ENCODE results near the gene AP2B1. TPM values are rescaled to one million over a fixed set of nuclear protein-coding genes. Genes with fewer than 3 reads are reported as not detected.

The AP2B1 gene
- total RNA-seq, 6 experiments from 2014 or later: 33.8 to 62.7 (median 40.8) TPM

GRCh38 chr17:35614810-35615209 is 27.7 kb downstream of the AP2B1 start:
- no peaks in the 10 kb centered on the region for H3K27me3 ChIP-seq
- peaks cover 0 to 23% (median 3%) of the 10 kb centered on the region in 4 donors for H3K36me3 ChIP-seq
- H3K4me1 ChIP-seq: no peaks in the 10 kb centered on the region
- H3K4me3 ChIP-seq: no peak overlapping the region
- no peak overlapping the region for H3K27ac ChIP-seq
- intact Hi-C loops (cut with DNase I): loop anchor here (5.0 kb wide), 1 partner anchor 132 kb away; no protein-coding TSS in a partner anchor
- WGBS (ENCODE audit: insufficient coverage, low coverage, low lambda C conversion rate, missing lambda C conversion rate): 71% methylated on average over 3 of the region's 3 CpGs
- H3K9me3 ChIP-seq: no peaks in the 10 kb centered on the region
- ATAC-seq (no peak), DNase-seq (no peak)
- TF ChIP-seq CTCF (IDR thresholded peaks at IDR 0.05) (no peak), POLR2A (IDR thresholded peaks at IDR 0.05) (no peak)

- Histone ChIP-seq H3K36me3 (peaks cover 0 to 8% (median 3%) of the 10 kb centered on the region in 4 donors), H3K27me3 (no peaks in the 10 kb centered on the region), H3K4me3 (no peak overlapping the region), H3K27ac (no peak overlapping the region), H3K4me1 (no peaks in the 10 kb centered on the region), H3K9me3 (no peaks in the 10 kb centered on the region)
- ATAC-seq (no peak), DNase-seq (no peak)
- TF ChIP-seq POLR2A (IDR thresholded peaks at IDR 0.05) (no peak), CTCF (IDR thresholded peaks at IDR 0.05) (no peak)
- intact Hi-C loops (cut with DNase I): no loop called here
- WGBS (ENCODE audit: insufficient coverage, low coverage, low lambda C conversion rate, missing lambda C conversion rate): 73% methylated on average over 7 of the region's 7 CpGs
Measured at GRCh38 chr17:35616536-35616935, 29.4 kb downstream of the AP2B1 start.

DNA sequence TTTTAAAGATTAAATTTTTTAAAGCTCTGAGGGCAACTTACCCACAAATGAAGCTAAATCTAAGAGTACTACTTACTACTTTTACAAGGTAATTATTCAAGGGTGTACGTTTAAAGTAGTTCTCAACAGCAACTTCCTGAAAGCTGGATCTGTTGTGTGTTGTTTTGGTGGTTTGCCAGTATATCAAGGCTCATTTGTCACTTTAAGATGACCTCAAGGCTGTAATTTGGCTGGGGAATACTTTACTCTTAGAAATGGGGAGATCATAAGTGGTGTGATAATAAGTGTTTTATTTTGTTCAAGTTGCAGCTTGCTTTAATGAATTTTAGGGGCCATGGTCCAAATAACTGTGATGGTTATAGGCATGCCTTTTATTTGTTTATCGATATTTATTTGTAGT is 30.4 kb downstream of the AP2B1 start:
- Histone ChIP-seq H3K4me3 (no peak overlapping the region), H3K27ac (no peak overlapping the region), H3K9me3 (no peaks in the 10 kb centered on the region), H3K4me1 (no peaks in the 10 kb centered on the region), H3K27me3 (no peaks in the 10 kb centered on the region), H3K36me3 (no peaks in the 10 kb centered on the region)
- DNase-seq: no peak
- no peak for ATAC-seq
- intact Hi-C loops (cut with DNase I): no loop called here
- WGBS (ENCODE audit: insufficient coverage, low coverage, low lambda C conversion rate, missing lambda C conversion rate): 69% methylated on average over 2 of the region's 2 CpGs
- no peak for TF ChIP-seq POLR2A (IDR thresholded peaks at IDR 0.05)
- no peak for TF ChIP-seq CTCF (IDR thresholded peaks at IDR 0.05)

DNA sequence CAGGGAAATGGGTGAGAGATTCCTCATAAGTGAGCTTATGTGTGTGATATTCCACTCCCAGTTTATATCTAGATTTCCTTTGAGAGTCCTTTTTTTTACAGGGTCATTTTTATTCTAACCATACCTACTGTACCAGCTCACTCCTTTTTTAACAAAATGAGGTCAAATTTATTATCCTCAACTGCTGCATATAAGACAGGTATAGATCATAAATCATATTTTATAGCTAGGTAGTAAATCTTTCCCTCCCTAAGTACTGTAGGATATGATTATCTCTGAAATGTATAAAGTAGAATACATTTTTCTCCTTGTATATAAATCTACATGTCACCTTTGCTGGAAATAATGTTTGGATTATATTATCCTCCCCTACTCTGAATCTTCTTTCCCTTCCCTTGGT is 31.5 kb downstream of the AP2B1 start:
- Histone ChIP-seq H3K36me3 (peaks cover 0 to 2% (median 0%) of the 10 kb centered on the region in 4 donors), H3K4me1 (no peaks in the 10 kb centered on the region), H3K27ac (no peak overlapping the region), H3K9me3 (no peaks in the 10 kb centered on the region), H3K27me3 (no peaks in the 10 kb centered on the region), H3K4me3 (no peak overlapping the region)
- no peak for TF ChIP-seq POLR2A (IDR thresholded peaks at IDR 0.05)
- no peak for TF ChIP-seq CTCF (IDR thresholded peaks at IDR 0.05)
- DNase-seq (no peak), ATAC-seq (no peak)
- intact Hi-C loops (cut with DNase I): no loop called here

GRCh38 chr17:35621768-35622167 is 34.6 kb downstream of the AP2B1 start:
- H3K27ac ChIP-seq: no peak overlapping the region
- H3K9me3 ChIP-seq: no peaks in the 10 kb centered on the region
- no peak for DNase-seq
- H3K27me3 ChIP-seq: no peaks in the 10 kb centered on the region
- WGBS (ENCODE audit: insufficient coverage, low coverage, low lambda C conversion rate, missing lambda C conversion rate): 64% methylated on average over 1 of the region's 1 CpG
- no peak overlapping the region for H3K4me3 ChIP-seq
- intact Hi-C loops (cut with DNase I): no loop called here
- TF ChIP-seq POLR2A (IDR thresholded peaks at IDR 0.05): no peak
- no peak for TF ChIP-seq CTCF (IDR thresholded peaks at IDR 0.05)
- ATAC-seq: no peak
- H3K4me1 ChIP-seq: peaks cover 0 to 1% (median 0%) of the 10 kb centered on the region in 4 donors
- peaks cover 0 to 25% (median under 1%) of the 10 kb centered on the region in 4 donors for H3K36me3 ChIP-seq

All from right lobe of liver (tissue), 6 donors.